BJ (cell line): ENCODE results near the gene ROR2. TPM values are rescaled to one million over a fixed set of nuclear protein-coding genes. Genes with fewer than 3 reads are reported as not detected.

Experiments used
- CTCF ChIA-PET: fragments of 350-600 bp; formaldehyde crosslinking; extraction: SDS; loops from one replicate; lab custom pipeline; 2021; ENCODE audit warnings: antibody characterized with exemption, inconsistent platforms; lab: Yijun Ruan, JAX
- POLR2A ChIA-PET: fragments of 300-600 bp; sonication (Branson Sonifier 250); formaldehyde crosslinking; extraction: SDS; loops from one replicate; lab custom pipeline; 2021; ENCODE audit warnings: antibody characterized with exemption; lab: Charles Lee
- DNase-seq: peaks from one replicate; pipeline ENCODE4 v3.0.0-alpha.2; 2011; ENCODE audit warnings: low read depth
- H3K27me3 ChIP-seq: 2 replicates; pipeline ENCODE4 v1.6.0; 2011; ENCODE audit warnings: low read length; ENCODE audit not compliant: control insufficient read depth, insufficient read depth
- H3K36me3 ChIP-seq: 2 replicates; pipeline ENCODE4 v1.5.1; 2011; ENCODE audit warnings: low read length; ENCODE audit not compliant: control insufficient read depth, insufficient read depth
- H3K4me3 ChIP-seq: 2 replicates; pipeline ENCODE4 v1.5.1; 2011; ENCODE audit warnings: low read depth, mild to moderate bottlenecking, control low read depth, low read length
- CTCF ChIP-seq: IDR thresholded peaks from 2 replicates; pipeline ENCODE4 v1.5.1; 2011; ENCODE audit warnings: low read depth, mild to moderate bottlenecking, control low read depth, inconsistent platforms, low read length, moderate library complexity; ENCODE audit not compliant: insufficient read depth
- polyA plus RNA-seq: library from polyadenylated mRNA; depleted of rRNA; stranded (reverse); fragments of >200 nt; gene quantifications from 2 replicates; pipeline ENCODE4 v1.2.3, GENCODE V29; 2011

The ROR2 gene
- polyA plus RNA-seq, 1 experiment: 1.1 TPM

- ChIA-PET CTCF (interaction anchor here (1.1 to 1.4 kb wide), 2 partner anchors 46 to 132 kb away, joined by 3 read pairs; no protein-coding TSS in a partner anchor), POLR2A (no interaction called here)
- DNase-seq: no peak
- TF ChIP-seq CTCF: no peak
- H3K36me3 ChIP-seq: no peaks in the 10 kb centered on the region
- H3K4me3 ChIP-seq: no peak overlapping the region
- no peaks in the 10 kb centered on the region for H3K27me3 ChIP-seq
These were observed 46.7 kb downstream of the ROR2 start for GRCh38 chr9:91903126-91903911.

GRCh38 chr9:91902475-91903125 lies 47.4 kb downstream of the ROR2 start:
- CTCF ChIA-PET: interaction anchor here (1.1 to 1.4 kb wide), 2 partner anchors 47 to 132 kb away, joined by 3 read pairs; no protein-coding TSS in a partner anchor
- no peak for TF ChIP-seq CTCF
- Histone ChIP-seq H3K27me3 (no peaks in the 10 kb centered on the region), H3K36me3 (no peaks in the 10 kb centered on the region), H3K4me3 (no peak overlapping the region)
- DNase-seq: no peak
- POLR2A ChIA-PET: no interaction called here

- POLR2A ChIA-PET: no interaction called here
- CTCF ChIA-PET: no interaction called here
These were observed 49.2 kb downstream of the ROR2 start for GRCh38 chr9:91900797-91901177.

DNA sequence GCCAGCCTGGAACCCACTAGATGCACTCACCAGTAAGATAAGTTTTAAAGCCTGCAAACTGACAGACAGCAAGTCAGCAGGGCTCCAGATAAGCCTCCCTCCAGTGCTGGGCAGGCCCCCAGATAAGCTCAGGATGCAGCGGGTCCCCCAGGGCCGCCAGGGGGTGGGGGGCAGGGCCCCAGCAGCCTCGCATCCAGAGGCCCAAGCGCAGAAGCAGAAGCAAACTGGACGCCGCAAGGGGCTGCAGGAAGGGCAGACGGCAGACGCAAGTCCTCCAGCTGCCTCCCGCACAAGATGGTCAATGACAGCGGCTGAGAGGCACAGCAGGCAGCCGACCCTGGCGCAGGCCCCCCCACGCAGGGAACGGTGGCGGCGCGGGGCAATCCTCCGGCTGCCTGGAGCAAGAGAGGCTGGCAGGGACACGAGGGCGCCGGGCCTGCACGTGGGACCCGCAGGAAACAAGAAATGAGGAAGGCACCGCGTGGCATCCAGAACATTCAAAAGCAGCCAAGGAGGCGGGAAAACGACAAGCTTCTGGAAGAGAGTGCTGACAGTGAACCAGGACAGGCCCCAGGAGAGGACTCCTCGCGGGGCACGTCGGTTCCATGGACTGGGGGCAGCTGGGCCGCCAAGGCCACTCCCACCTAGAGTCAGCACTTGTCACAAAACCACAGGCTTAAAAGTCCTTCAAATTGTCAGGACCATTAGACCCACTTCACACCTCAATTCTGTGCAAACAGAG lies 49.8 kb downstream of the ROR2 start:
- ChIA-PET POLR2A (no interaction called here), CTCF (interaction anchor here (0.6 kb wide), 1 partner anchor 251 kb away, joined by 3 read pairs; no protein-coding TSS in a partner anchor)
- no peak for DNase-seq
- TF ChIP-seq CTCF: no peak
- Histone ChIP-seq H3K27me3 (no peaks in the 10 kb centered on the region), H3K4me3 (no peak overlapping the region), H3K36me3 (no peaks in the 10 kb centered on the region)

More at GRCh38 chr9:91900797-91901177, 49.2 kb downstream of the ROR2 start:
- no peak overlapping the region for H3K4me3 ChIP-seq
- no peak for TF ChIP-seq CTCF
- H3K36me3 ChIP-seq: no peaks in the 10 kb centered on the region
- DNase-seq: no peak
- H3K27me3 ChIP-seq: no peaks in the 10 kb centered on the region

DNA sequence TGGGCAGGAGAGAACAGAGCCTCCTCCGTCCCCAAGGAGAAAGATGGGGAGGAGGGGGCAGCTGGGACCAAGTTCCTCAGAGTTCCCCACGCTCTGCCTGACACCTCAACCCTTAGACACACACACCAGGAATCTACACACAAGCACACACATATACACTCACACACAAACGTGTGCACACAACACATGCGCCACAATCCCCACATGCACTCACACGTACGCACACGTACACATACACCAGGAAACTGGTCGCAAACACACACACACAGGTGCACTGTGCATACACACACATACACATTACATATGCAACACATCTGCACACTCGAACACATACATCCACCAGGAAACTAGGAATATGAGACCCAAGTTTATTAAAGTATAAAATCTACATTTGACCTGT lies 50.4 kb downstream of the ROR2 start:
- H3K36me3 ChIP-seq: no peaks in the 10 kb centered on the region
- no peak overlapping the region for H3K4me3 ChIP-seq
- CTCF ChIA-PET: interaction anchor here (0.6 kb wide), 1 partner anchor 252 kb away, joined by 3 read pairs; no protein-coding TSS in a partner anchor
- no peak for DNase-seq
- no peaks in the 10 kb centered on the region for H3K27me3 ChIP-seq
- no peak for TF ChIP-seq CTCF
- POLR2A ChIA-PET: no interaction called here
